KOPT-K1 (cell line): ENCODE data around the gene PCBP2.
"Not testable (repeated sequence)": the region's sequence is repeated elsewhere in the genome, so short reads cannot be mapped to it uniquely, and the experiment has no call there.

ENCODE experiments used
- H3K27ac ChIP-seq: fragments of 200-600 bp; sonication (generic); 2 replicates; pipeline ENCODE4 v1.5.1; 2016; ENCODE audit warnings: antibody characterized with exemption, mild to moderate bottlenecking, low read depth, low read length; ENCODE audit not compliant: poor library complexity, severe bottlenecking
- H3K36me3 ChIP-seq: fragments of 200-600 bp; sonication (generic); 2 replicates; pipeline ENCODE4 v1.5.1; 2017; ENCODE audit warnings: antibody characterized with exemption, mild to moderate bottlenecking, low read length, moderate library complexity; ENCODE audit not compliant: insufficient read depth
- H3K9me3 ChIP-seq: fragments of 200-600 bp; sonication (generic); 2 replicates; pipeline ENCODE4 v1.5.1; 2017; ENCODE audit warnings: antibody characterized with exemption, low read length, mild to moderate bottlenecking; ENCODE audit not compliant: insufficient read depth, poor library complexity, severe bottlenecking

Gene PCBP2

GRCh38 chr12:53476769-53477209 is 24.9 kb downstream of the PCBP2 start:
- no peak overlapping the region for H3K27ac ChIP-seq
- H3K36me3 ChIP-seq, result peaks cover 100% of the 10 kb centered on the region
- H3K9me3 ChIP-seq, result no peaks in the 10 kb centered on the region

GRCh38 chr12:53478865-53479264 is 27.0 kb downstream of the PCBP2 start:
- Histone ChIP-seq H3K9me3 (no peaks in the 10 kb centered on the region), H3K36me3 (peaks cover 100% of the 10 kb centered on the region), H3K27ac (no peak overlapping the region)

GRCh38 chr12:53479331-53479730 is 27.4 kb downstream of the PCBP2 start:
- no peaks in the 10 kb centered on the region for H3K9me3 ChIP-seq
- no peak overlapping the region for H3K27ac ChIP-seq
- peaks cover 100% of the 10 kb centered on the region for H3K36me3 ChIP-seq

GRCh38 chr12:53480491-53481442 is 28.9 kb downstream of the PCBP2 start:
- H3K27ac ChIP-seq, result no peak overlapping the region
- H3K9me3 ChIP-seq, result no peaks in the 10 kb centered on the region
- H3K36me3 ChIP-seq, result peaks cover 100% of the 10 kb centered on the region

- H3K36me3 ChIP-seq, result peaks cover 100% of the 10 kb centered on the region
- not testable (repeated sequence) for H3K27ac ChIP-seq, H3K9me3 ChIP-seq
Measured at GRCh38 chr12:53481458-53481857, 29.6 kb downstream of the PCBP2 start.

GRCh38 chr12:53481939-53482586 is 30.2 kb downstream of the PCBP2 start:
- H3K9me3 ChIP-seq, result no peaks in the 10 kb centered on the region
- peaks cover 100% of the 10 kb centered on the region for H3K36me3 ChIP-seq
- H3K27ac ChIP-seq, result no peak overlapping the region

- H3K27ac ChIP-seq, result no peak overlapping the region
- H3K36me3 ChIP-seq, result peaks cover 100% of the 10 kb centered on the region
- H3K9me3 ChIP-seq, result no peaks in the 10 kb centered on the region
Measured at GRCh38 chr12:53482626-53483168, 30.8 kb downstream of the PCBP2 start.

- Histone ChIP-seq H3K9me3 (no peaks in the 10 kb centered on the region), H3K27ac (no peak overlapping the region), H3K36me3 (peaks cover 98% of the 10 kb centered on the region)
Measured at GRCh38 chr12:53483225-53483978, 31.5 kb downstream of the PCBP2 start.

- H3K9me3 ChIP-seq, result no peaks in the 10 kb centered on the region
- no peak overlapping the region for H3K27ac ChIP-seq
- peaks cover 92% of the 10 kb centered on the region for H3K36me3 ChIP-seq
Measured at GRCh38 chr12:53483979-53484377, 32.1 kb downstream of the PCBP2 start.

- H3K27ac ChIP-seq, result no peak overlapping the region
- H3K9me3 ChIP-seq, result no peaks in the 10 kb centered on the region
- peaks cover 83% of the 10 kb centered on the region for H3K36me3 ChIP-seq
Measured at GRCh38 chr12:53484686-53485575, 33.0 kb downstream of the PCBP2 start.

GRCh38 chr12:53485955-53486735 is 34.2 kb downstream of the PCBP2 start:
- Histone ChIP-seq H3K36me3 (peaks cover 70% of the 10 kb centered on the region), H3K9me3 (no peaks in the 10 kb centered on the region)

GRCh38 chr12:53486736-53487487 is 35.0 kb downstream of the PCBP2 start:
- Histone ChIP-seq H3K36me3 (peaks cover 63% of the 10 kb centered on the region), H3K9me3 (no peaks in the 10 kb centered on the region), H3K27ac (no peak overlapping the region)

More at GRCh38 chr12:53485955-53486735, 34.2 kb downstream of the PCBP2 start:
- no peak overlapping the region for H3K27ac ChIP-seq
